Loucy (cell line): ENCODE results near the gene TMEM253.
A peak's percentile ranks its signal among the peaks of the same experiment; 100 is the strongest.

Source experiments
- H2AFZ ChIP-seq: fragments of 200-600 bp; sonication (generic); 2 replicates; pipeline ENCODE4 v1.6.0; 2016; ENCODE audit warnings: antibody characterized with exemption, mild to moderate bottlenecking, low read length, moderate library complexity
- H3F3A ChIP-seq: fragments of 200-600 bp; 2 replicates; pipeline ENCODE4 v1.6.0; 2016; ENCODE audit warnings: antibody characterized with exemption, low read depth, mild to moderate bottlenecking
- H3K27me3 ChIP-seq: fragments of 200-600 bp; sonication (generic); 2 replicates; pipeline ENCODE4 v1.6.1; 2014; ENCODE audit warnings: low read length, mild to moderate bottlenecking; ENCODE audit not compliant: insufficient read depth, poor library complexity, severe bottlenecking
- H3K36me3 ChIP-seq: fragments of 200-600 bp; sonication (generic); 2 replicates; pipeline ENCODE4 v1.6.1; 2016; ENCODE audit warnings: low read length; ENCODE audit not compliant: insufficient read depth
- H3K4me1 ChIP-seq: fragments of 200-600 bp; sonication (generic); 2 replicates; pipeline ENCODE4 v1.5.1; 2014; ENCODE audit warnings: low read length, mild to moderate bottlenecking; ENCODE audit not compliant: insufficient read depth, poor library complexity, severe bottlenecking
- H3K4me2 ChIP-seq: fragments of 200-600 bp; sonication (generic); 2 replicates; pipeline ENCODE4 v1.6.0; 2014; ENCODE audit warnings: antibody characterized with exemption, low read length, low read depth, mild to moderate bottlenecking; ENCODE audit not compliant: poor library complexity, severe bottlenecking
- H3K4me3 ChIP-seq: fragments of 200-600 bp; sonication (generic); 2 replicates; pipeline ENCODE4 v1.5.1; 2014; ENCODE audit warnings: low read length, mild to moderate bottlenecking, mixed read lengths; ENCODE audit not compliant: poor library complexity, severe bottlenecking
- H3K79me2 ChIP-seq: fragments of 200-600 bp; sonication (generic); 2 replicates; pipeline ENCODE4 v1.6.1; 2014; ENCODE audit warnings: low read length; ENCODE audit not compliant: insufficient read depth
- H3K9ac ChIP-seq: fragments of 200-600 bp; sonication (generic); 2 replicates; pipeline ENCODE4 v1.6.0; 2014; ENCODE audit warnings: mild to moderate bottlenecking, low read depth, low read length, moderate library complexity; ENCODE audit not compliant: poor library complexity, severe bottlenecking
- H3K9me2 ChIP-seq: fragments of 200-600 bp; sonication (generic); replicated peaks from 2 replicates; pipeline ENCODE4 v1.6.1; 2016; ENCODE audit warnings: low read depth, low read length, mixed read lengths
- H3K9me3 ChIP-seq: fragments of 200-600 bp; sonication (generic); 2 replicates; pipeline ENCODE4 v1.6.1; 2014; ENCODE audit warnings: mild to moderate bottlenecking, antibody characterized with exemption, low read length, low read depth; ENCODE audit not compliant: insufficient read depth
- H4K20me1 ChIP-seq: fragments of 200-600 bp; sonication (generic); 2 replicates; pipeline ENCODE4 v1.6.0; 2014; ENCODE audit warnings: antibody characterized with exemption, low read length, mild to moderate bottlenecking; ENCODE audit not compliant: insufficient read depth, poor library complexity, severe bottlenecking
- CTCF ChIP-seq: fragments of 200-600 bp; sonication (generic); conservative IDR thresholded peaks from 2 replicates; pipeline ENCODE4 v1.5.1; 2014; ENCODE audit warnings: mild to moderate bottlenecking, antibody characterized with exemption, low read length
- EZH2phosphoT487 ChIP-seq: fragments of 200-600 bp; IDR thresholded peaks from 2 replicates; pipeline ENCODE4 v1.6.1; 2018; ENCODE audit warnings: antibody characterized with exemption, mild to moderate bottlenecking, moderate library complexity, borderline replicate concordance

The TMEM253 gene

DNA sequence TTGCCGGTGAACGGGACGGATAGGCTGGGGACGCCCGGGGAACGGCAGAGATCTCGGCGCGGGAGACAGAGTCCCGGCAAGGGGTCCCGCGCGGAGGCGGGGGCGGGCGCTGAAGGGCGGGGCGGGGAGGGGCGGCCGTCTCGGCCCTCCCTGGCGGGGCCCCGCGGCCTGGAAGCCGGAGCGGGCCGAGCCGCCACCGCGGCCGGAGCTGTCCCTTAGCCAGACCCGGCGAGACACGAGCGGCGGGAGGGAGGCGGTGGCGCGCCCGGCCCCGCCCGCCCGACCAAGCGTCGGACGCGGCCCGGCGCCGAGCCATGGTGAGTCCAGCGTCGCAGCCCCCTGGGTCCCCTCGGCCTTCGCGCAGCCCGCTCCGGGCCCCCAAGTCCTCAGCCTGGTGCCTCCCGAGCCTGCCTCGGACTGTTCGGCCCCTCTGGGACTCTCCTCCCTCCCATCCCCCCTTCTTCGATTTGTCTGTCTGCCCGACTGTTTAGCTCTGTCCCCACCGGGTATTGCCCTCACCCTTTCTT, 30.7 kb upstream of the TMEM253 start, which contains the start of gene ARHGEF40:
TSS of gene ARHGEF40 (plus strand) at position 222 of the 527 bp plus-strand sequence. CDS start at position 315, 93 bp downstream.
- H3K9me3 ChIP-seq = no peaks in the 10 kb centered on the region
- no peaks in the 10 kb centered on the region for H3K9me2 ChIP-seq
- H3K4me1 ChIP-seq = peaks cover 32% of the 10 kb centered on the region
- H3K79me2 ChIP-seq = no peaks in the 10 kb centered on the region
- no peaks in the 10 kb centered on the region for H3K27me3 ChIP-seq
- peak within 1 kb of the TSS; percentile 96 for H3K4me2 ChIP-seq
- H4K20me1 ChIP-seq = no peaks in the 10 kb centered on the region
- TF ChIP-seq EZH2phosphoT487 (no peak), CTCF (no peak)
- peak within 1 kb of the TSS; percentile 90 for H2AFZ ChIP-seq
- H3K4me3 ChIP-seq = peak within 1 kb of the TSS; percentile 95
- peak within 1 kb of the TSS; percentile 83 for H3K9ac ChIP-seq
- H3K36me3 ChIP-seq = no peaks in the 10 kb centered on the region
- no peaks in the 10 kb centered on the region for H3F3A ChIP-seq

DNA sequence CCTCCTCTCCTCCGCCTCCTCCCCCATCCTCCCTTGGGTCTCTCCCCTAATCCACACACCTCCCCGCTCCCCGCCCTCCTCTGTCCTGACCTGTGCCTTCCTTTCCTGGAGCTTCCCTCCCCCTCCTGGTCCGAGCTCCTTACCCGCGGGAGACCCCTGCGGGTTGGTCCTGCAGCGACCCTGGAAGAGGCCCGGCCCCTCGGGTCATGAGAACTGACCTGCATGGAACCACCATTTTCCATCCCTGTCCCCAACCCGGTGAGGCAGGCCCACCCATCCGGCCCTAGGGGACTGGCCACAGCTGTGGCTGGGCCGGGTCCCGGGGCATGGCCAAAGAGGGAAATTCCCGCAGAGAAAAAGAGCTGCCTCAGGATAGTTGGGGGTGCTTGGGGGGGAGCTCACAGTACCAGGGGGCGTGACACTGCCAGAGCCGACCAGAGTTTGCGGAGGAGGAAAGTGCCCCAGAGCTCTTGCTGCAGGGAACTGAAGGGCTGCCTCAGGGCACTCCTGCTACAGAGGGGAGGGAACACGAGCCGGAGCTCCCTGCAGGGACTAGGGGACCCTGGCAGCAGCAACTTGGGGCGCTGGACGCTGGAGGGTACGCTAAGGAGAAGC, 30.1 kb upstream of the TMEM253 start:
- Histone ChIP-seq H3K9me3 (no peaks in the 10 kb centered on the region), H3K4me3 (peak overlapping the region; percentile 95), H3K27me3 (no peaks in the 10 kb centered on the region), H3K9ac (peak overlapping the region; percentile 83), H2AFZ (peak overlapping the region; percentile 82), H3K4me1 (peaks cover 32% of the 10 kb centered on the region), H3K4me2 (peak overlapping the region; percentile 96), H3K9me2 (no peaks in the 10 kb centered on the region), H3F3A (no peaks in the 10 kb centered on the region), H3K79me2 (no peaks in the 10 kb centered on the region), H3K36me3 (no peaks in the 10 kb centered on the region), H4K20me1 (no peaks in the 10 kb centered on the region)
- no peak for TF ChIP-seq EZH2phosphoT487
- no peak for TF ChIP-seq CTCF

- Histone ChIP-seq H3K9ac (peak overlapping the region; percentile 83), H3F3A (no peaks in the 10 kb centered on the region), H3K79me2 (no peaks in the 10 kb centered on the region), H3K36me3 (no peaks in the 10 kb centered on the region), H3K4me2 (peak overlapping the region; percentile 96), H3K9me2 (no peaks in the 10 kb centered on the region), H3K4me3 (peak overlapping the region; percentile 95), H4K20me1 (no peaks in the 10 kb centered on the region), H3K27me3 (no peaks in the 10 kb centered on the region), H3K4me1 (peaks cover 32% of the 10 kb centered on the region), H3K9me3 (no peaks in the 10 kb centered on the region), H2AFZ (peak overlapping the region; percentile 82)
- TF ChIP-seq EZH2phosphoT487 (no peak), CTCF (no peak)
Measured at GRCh38 chr14:21071225-21072030, 29.4 kb upstream of the TMEM253 start.
